DMS 273 (cell line): ENCODE measurements around the gene PARP12.
A peak's percentile ranks its signal among the peaks of the same experiment; 100 is the strongest.

Experiments used
- DNase-seq: peaks from one replicate; lab custom pipeline; 2025; ENCODE audit not compliant: unreplicated experiment; lab: John Stamatoyannopoulos, UW

The PARP12 gene

DNA sequence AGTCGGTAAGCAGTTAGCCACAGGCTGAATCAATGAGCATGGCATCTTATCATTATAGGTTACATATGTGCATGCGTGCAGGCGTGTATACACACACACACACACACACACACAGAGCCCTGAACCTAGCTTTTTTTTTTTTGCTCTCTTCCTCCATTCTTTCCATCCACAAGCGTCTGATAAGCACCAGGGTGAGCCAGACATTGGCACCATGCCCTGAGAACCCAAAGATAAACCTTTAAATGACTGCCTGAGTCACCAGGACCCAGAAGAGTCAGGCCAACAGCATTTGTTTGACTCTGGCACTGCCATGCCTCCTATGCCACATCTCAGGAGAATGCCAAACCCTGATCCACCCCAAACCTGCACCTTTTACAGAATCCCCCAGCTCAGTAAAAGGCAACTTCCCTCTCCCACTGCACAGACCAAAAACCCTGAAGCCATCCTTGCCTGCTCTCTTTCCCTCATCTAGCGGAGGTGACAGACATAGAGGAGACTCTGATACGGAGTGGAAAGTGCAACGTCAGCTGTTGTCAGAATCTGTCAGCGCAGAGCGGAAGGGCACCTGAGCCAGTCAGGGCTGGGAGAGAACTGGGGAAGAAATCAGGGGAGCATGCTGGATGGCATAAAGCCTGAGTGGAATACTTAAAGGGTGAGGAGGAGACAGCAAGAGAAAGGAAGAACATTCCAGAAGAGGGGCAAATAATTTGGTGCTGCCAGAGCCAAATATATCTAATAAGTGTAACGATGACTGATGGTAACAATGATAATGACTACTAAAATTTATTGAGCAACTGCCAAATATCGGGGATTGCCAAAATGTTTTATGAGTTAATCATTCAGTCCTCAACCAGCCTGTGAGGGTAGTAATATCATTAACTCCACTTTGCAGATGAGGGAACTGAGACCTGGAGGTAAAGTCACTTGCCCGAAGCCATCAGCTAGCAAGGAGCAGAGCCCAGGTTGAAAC, 3.2 kb downstream of the PARP12 start:
- DNase-seq = peak; percentile 57

DNA sequence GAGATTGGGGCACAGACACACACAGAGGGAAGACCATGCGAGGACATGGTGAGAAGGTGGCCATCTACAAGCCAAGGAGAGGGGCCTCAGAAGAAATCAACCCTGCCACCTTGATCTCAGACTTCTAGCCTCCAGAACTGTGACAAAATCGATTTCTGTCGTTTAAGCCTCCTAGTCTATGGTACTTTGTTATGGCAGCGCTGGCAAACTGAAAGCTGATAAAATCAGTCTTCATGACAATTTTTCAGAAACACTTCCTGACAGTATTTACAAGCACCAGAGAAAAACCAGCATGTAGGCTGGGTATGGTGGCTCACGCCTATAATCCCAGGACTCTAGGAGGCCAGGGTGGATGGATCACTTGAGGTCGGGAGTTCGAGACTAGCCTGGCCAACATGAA, 4.2 kb downstream of the PARP12 start:
- DNase-seq = no peak

GRCh38 chr7:140057143-140057535, 5.6 kb downstream of the PARP12 start:
- DNase-seq = no peak

GRCh38 chr7:140056431-140057142, 6.2 kb downstream of the PARP12 start:
- DNase-seq = no peak

DNA sequence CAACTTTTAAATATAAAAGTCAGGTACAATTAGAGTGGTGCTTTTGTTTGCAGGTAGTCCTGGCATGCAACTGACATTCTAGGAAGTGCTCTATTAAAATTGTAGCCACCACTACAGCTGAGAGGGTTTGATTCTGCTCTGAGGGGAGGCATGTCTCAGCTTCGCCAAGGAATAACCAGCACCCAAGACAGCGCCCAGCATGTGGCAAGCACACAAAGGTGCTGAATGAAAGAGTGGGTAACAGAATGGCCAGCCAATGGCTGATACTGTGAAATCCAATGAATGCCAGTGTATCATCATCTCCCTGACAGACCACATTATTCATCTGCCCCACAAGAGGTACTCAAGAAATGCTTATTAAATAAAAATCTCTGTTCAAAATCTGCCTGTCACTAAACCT, 6.9 kb downstream of the PARP12 start:
- DNase-seq = no peak

GRCh38 chr7:140054751-140055150, 8.0 kb downstream of the PARP12 start:
- DNase-seq = peak; percentile 9

GRCh38 chr7:140053812-140054539, 8.8 kb downstream of the PARP12 start:
- DNase-seq = no peak

DNA sequence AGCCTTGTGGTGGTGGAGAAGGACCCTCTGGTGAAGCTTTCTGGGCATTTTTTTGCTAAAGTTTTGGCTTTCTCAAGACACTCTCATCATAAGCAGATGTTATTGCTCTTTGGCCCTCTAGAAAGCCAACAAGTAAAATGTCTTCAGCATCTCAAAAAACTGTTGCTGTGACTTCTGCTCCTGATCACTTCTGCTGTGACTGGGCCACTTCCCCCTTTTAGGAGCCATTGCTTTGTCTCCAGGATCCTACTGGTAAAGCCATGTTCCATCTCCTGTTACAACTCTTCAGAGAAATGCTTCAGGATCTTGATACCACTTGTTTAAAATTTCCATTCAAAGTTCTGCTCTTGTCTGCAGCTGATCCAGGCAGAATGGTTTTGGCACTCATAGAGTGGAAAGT, 10.9 kb downstream of the PARP12 start:
- no peak for DNase-seq

DNA sequence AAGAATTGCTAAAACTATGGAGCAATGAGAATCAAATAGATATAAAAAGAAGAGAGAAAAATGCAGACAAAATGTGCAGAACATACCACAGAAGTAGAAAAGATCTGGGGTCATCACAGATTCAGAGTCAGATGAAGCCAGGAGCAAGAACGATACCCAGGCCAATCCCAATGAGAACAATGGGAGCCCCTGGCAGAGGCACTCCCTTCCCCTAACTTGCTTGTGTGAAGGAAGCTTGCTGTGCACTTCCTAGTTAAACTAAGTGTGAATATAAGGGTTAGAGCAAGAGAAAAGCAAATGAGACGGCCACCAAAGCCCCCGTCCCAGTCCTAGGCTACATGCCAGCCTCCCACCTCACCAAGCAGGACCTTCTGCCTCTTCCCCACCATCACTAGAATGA, 12.7 kb downstream of the PARP12 start:
- DNase-seq = no peak

DNA sequence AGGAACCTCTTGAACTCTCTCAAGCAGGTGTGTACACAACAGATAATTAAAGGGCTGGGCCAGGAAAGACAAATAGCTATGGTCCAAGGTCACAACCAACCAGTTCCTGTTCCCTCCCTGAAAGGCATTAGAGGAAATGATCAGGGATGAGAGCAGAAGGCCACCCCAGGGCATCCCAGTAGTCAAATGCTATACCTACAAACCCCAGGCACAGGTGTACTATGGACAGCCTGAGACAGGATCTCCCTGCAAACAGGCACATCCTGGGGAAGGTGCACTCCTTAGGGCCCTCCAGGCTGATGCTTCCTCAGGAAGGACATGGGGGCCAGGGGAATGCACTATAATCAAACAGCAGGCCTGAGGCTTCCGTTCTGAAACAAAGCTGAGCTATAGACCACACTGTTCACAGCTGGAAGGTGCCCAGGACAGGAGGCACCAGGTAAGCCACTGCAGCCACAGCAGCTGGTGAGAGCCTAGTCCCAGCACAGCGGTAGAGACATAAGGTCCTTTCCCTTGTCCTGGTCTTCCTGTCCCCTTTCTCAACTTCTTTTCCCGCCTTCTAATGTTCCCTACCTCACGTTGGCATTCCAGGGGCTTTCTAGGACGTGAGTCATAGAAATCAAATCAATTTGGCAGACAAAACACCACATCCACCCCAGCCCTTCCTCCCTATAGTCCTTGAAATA, 13.3 kb downstream of the PARP12 start:
- no peak for DNase-seq

GRCh38 chr7:140048989-140049338, 13.8 kb downstream of the PARP12 start:
- no peak for DNase-seq

DNA sequence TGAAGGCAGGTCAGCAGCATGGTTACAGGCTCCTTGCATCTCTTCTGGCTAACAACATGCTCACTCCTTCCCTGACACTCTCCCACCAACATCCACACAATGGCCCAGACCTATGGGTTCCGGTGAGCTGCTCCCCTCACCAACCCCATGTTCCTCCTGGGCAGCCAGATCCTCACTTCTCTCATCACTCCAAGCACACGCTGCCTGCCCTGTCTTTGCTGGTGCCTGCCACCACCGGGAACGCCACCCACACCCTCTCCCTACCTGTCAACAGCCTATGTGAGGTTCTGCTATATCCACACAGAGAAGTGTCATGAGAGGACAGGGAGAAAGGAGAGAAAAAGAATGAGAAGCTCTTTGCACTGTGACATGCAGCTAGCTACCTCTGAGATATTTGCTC, 14.6 kb downstream of the PARP12 start:
- no peak for DNase-seq

GRCh38 chr7:140047197-140047596, 15.6 kb downstream of the PARP12 start:
- DNase-seq = no peak

DNA sequence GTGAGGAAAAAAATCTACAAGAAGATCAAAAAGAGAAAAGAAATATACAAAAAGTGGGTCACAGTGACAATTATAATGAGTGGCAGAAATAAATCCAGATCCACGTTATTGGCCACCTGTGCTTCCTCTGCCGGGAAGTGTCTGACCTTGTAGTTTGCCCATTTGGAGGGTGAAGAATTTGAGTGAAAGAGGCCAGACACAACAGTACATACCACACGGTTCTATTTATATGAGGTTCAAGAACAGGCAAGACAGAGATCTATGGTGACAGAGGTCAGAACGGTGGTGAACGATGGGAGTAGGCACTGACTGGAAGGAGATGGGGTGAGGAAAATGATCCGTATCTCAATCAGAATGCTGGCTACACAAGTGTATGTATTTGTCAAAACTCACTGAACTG, 17.1 kb downstream of the PARP12 start:
- no peak for DNase-seq

- DNase-seq = no peak
Measured at GRCh38 chr7:140044251-140044650, 18.5 kb downstream of the PARP12 start.

DNA sequence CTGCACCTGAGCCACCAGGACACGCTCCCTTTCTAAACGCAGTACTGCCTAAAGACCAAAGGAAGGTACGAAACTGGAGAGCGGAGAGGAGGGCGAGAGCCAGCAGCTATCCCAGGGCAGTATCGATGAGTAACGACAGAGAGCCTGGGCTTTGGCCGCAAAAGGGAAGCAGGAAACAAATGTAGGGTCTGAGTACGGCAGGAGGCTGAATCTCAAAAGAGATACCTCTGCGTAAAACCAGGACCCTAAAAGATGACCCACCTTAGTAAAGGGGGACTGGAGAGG, 20.4 kb downstream of the PARP12 start:
- no peak for DNase-seq

DNA sequence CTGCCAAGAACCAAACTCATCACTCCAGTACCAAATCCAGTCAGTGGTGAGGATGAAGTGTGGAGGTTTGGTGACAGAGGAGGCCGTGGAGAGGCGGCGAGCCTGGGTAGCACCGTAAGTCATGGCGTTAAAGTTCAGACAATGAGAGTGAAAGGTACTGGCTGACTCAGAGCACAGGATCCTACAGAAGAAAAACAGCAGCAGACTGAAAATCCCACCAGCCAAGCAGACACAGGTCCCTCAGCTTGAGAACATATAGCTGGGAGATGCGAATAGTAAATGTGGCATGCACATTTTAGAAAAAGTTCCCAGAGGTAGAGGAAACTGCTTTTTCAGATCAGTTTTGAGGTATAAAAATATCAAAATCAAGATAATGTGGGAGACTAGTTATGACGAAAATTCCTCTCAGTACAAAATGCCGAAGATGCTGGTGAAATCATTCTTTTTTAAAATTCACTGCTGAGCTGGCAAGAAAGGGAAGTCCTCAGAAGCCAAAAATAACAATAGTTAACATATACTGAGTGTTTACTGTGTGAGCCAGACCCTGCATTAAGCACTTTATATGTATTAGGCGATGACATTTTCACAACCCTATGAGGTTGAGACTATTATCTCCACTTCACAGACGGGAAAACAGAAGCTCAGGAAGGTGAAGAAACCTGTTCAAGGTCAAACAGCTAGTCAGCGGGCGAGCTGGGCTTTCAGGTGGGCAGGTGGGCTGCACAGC, 20.9 kb downstream of the PARP12 start:
- DNase-seq = no peak

DNA sequence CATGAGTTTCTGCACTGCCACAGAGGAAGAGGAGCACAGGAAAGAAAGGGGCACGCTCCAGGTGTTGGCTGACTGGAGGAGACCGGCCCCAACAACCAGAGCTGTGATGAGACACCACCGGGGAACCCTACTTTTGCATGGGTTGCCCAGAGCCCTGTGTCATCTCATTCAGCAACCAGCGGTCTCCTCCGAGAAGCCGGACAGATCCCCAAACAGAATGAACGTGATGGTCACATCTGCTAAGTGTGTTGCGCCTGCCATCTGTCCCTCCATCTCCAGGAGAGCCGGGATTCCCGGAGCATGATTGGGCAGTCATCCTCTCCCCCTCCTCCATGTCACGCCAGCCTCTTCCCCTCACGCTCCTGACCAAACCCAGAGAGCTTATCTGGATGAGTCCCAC, 22.9 kb downstream of the PARP12 start:
- DNase-seq = no peak

GRCh38 chr7:140039066-140039465, 23.7 kb downstream of the PARP12 start:
- no peak for DNase-seq

DNA sequence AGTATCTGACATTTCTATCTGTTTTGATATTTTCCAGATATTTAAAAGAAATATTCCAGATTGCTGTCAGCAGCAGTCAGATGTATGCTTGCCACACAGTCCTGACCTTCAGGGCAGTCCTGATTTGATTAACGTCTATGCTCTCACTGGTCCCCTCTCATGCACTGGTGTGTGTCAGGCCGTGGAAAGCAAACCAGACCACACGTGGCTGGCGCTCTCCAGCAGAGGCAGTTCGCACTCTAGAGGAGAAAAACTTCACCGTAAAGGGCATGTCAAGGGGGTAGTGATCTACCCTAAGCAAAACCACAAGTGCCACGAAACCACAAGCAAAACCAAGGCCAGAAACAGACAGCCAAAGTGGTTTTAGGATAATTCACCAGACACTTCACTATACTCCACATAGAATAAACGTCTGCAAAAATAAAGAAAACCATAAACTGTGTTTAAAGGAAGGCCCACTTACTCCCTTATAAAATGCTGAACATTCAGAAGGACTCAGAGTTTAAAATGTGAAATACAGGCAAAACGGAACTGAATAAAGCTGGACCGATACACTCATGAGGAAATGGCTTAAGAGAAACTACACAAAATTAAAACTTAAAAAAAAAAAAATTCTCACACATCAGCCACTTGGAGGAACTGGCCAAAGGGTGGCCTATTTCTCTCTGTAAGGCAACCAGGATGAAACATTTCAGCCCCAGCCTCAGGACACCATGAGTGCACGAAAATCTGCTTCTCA, 26.4 kb downstream of the PARP12 start:
- no peak for DNase-seq
